Central memory CD8-positive, alpha-beta T cell (primary cell): Measurements from ENCODE around the gene PCGF3.

Source experiments
- ATAC-seq: fragments of 150-1000 bp; cut with Tn5 transposase; replicated peaks from 2 replicates; pipeline ENCODE4 v1.10.0; 2022; ENCODE audit warnings: mild to moderate bottlenecking, moderate FRiP score, moderate number of reproducible peaks; ENCODE audit not compliant: poor library complexity, severe bottlenecking; ENCODE audit errors: extremely low read depth
- DNase-seq, 2 donors: peaks; one replicate each; pipeline ENCODE4 v3.0.0; 2021; ENCODE audit warnings: low spot score in 2 of 2
- H3K27ac Mint-ChIP-seq: one replicate; pipeline ENCODE4 v1.8.0; 2022; ENCODE audit warnings: low read depth, mild to moderate bottlenecking, moderate library complexity, mixed read lengths
- H3K27me3 Mint-ChIP-seq: one replicate; pipeline ENCODE4 v1.8.0; 2022; ENCODE audit warnings: mixed read lengths
- H3K36me3 Mint-ChIP-seq: one replicate; pipeline ENCODE4 v1.8.0; 2022; ENCODE audit warnings: mild to moderate bottlenecking, moderate library complexity, mixed read lengths; ENCODE audit not compliant: insufficient read depth
- H3K4me1 Mint-ChIP-seq: one replicate; pipeline ENCODE4 v1.8.0; 2022; ENCODE audit warnings: mixed read lengths
- H3K4me3 Mint-ChIP-seq: one replicate; pipeline ENCODE4 v1.8.0; 2022; ENCODE audit warnings: mild to moderate bottlenecking, moderate library complexity, mixed read lengths
- H3K9me3 Mint-ChIP-seq: one replicate; pipeline ENCODE4 v1.8.0; 2022; ENCODE audit warnings: mixed read lengths

The PCGF3 gene

GRCh38 chr4:680928-681645 lies 24.5 kb upstream of the PCGF3 start:
- peak in 1 of 2 donors; percentile 35 for DNase-seq
- Mint-ChIP-seq H3K36me3 (peaks cover 1% of the 10 kb centered on the region), H3K27me3 (no peaks in the 10 kb centered on the region), H3K4me1 (no peaks in the 10 kb centered on the region), H3K27ac (peak overlapping the region; percentile 8), H3K4me3 (peak overlapping the region; percentile 57), H3K9me3 (no peaks in the 10 kb centered on the region)
- peak; percentile 49 for ATAC-seq

DNA sequence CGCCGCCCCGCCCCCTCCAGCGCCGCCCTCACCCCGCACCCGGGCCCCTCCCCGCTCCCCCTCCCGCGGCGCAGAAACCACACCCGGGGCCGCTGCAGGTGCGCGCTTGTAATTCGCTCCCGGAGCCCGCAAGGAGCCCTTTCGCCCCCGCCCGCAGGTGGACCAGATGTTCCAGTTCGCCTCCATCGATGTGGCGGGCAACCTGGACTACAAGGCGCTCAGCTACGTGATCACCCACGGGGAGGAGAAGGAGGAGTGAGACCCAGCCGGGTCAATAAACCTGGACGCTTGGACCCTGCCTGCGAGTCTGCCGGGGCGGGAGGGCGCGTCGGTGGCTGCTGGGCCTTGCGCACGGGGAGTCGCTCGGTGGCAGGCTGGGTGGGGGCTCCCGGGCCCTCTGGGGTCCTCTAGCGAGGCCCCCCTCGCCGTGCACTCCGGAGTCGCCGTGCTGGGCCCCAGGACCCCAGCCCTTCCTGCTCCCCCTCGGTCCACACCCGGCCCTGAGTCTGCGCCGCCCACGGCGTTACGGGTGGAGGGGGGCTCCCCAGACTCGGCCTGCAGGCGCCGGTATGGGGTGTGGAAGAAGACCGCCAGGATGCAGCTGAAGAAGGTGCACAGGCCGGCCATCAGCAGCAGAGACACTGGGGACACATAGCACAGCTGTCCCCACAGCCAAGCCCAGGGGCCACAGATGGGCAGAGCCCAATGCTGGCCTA lies 23.7 kb upstream of the PCGF3 start:
- Mint-ChIP-seq H3K9me3 (no peaks in the 10 kb centered on the region), H3K27me3 (no peaks in the 10 kb centered on the region), H3K36me3 (peaks cover 1% of the 10 kb centered on the region), H3K4me1 (no peaks in the 10 kb centered on the region), H3K4me3 (peak overlapping the region; percentile 57), H3K27ac (no peak overlapping the region)
- no peak for DNase-seq
- no peak for ATAC-seq

GRCh38 chr4:682490-683172 lies 23.0 kb upstream of the PCGF3 start:
- peaks cover 1% of the 10 kb centered on the region for H3K36me3 Mint-ChIP-seq
- H3K27ac Mint-ChIP-seq: no peak overlapping the region
- no peaks in the 10 kb centered on the region for H3K9me3 Mint-ChIP-seq
- H3K27me3 Mint-ChIP-seq: peaks cover 5% of the 10 kb centered on the region
- H3K4me1 Mint-ChIP-seq: no peaks in the 10 kb centered on the region
- DNase-seq (no peak), ATAC-seq (no peak)
- H3K4me3 Mint-ChIP-seq: peak overlapping the region; percentile 52

DNA sequence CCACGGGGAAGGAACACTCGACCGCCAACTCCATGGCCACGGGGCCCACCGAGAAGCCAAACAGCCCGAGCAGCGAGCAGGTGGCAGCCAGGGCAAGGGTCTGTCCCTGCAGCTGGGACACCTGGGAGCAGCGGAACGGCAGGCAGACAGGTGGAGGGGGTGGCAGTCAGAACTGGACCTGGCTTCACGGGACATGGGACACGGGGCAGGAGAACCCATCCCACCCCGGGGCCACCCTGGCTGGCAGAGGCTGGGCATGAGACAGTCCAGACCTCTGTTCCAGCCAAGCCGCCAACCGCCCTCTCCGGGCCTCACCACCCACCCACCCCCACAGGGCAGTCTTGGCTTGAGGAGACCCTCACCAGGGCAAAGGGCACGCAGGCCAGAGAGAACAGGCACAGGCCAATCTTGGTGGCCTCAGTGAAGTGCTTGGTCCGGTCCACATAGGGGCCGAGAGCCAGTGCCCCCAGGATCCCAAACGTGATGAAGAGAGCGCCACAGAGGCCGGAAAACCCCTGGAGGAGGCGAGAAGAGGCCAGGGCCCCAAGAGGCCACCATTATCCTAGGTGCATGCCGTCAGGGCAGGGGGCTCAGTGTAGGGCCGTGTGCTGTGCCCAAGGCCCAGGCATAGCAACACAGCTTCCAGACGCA lies 22.3 kb upstream of the PCGF3 start:
- ATAC-seq (no peak), DNase-seq (no peak)
- H3K4me1 Mint-ChIP-seq: no peaks in the 10 kb centered on the region
- no peak overlapping the region for H3K27ac Mint-ChIP-seq
- no peaks in the 10 kb centered on the region for H3K9me3 Mint-ChIP-seq
- H3K36me3 Mint-ChIP-seq: peaks cover 4% of the 10 kb centered on the region
- peaks cover 10% of the 10 kb centered on the region for H3K27me3 Mint-ChIP-seq
- no peak overlapping the region for H3K4me3 Mint-ChIP-seq

DNA sequence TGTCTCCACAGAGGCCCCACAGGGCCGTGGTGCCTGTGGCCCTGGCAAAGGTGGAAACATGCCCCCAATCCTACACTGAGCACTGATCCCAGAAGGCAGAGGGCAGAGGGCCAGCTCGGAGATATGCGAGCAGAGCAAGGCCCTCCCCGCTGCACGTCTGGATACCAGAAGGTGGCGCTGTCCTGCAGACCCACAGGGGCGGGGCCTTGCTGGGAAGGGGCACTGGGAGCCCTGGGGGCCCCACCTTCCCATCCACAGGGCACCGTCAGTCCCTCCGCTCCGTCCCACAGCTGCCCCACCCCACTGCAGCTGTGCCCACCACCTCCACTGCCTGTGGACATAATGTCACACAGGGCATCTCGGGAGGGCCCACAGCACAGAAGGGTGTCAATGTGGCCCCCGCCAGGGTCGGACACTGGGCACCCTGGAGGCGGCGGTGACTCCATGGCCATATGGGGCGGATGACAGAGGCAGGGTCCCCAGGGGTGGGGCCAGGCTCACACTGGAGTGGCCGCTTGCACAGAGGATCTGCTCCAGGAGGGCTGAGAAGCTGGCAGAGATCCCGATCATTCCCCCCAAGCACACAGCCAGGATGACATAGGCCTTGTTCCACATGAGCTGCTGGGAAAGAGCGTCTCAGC lies 21.5 kb upstream of the PCGF3 start:
- DNase-seq (no peak), ATAC-seq (no peak)
- H3K27ac Mint-ChIP-seq: no peak overlapping the region
- no peaks in the 10 kb centered on the region for H3K4me1 Mint-ChIP-seq
- peaks cover 4% of the 10 kb centered on the region for H3K36me3 Mint-ChIP-seq
- no peak overlapping the region for H3K4me3 Mint-ChIP-seq
- peaks cover 10% of the 10 kb centered on the region for H3K27me3 Mint-ChIP-seq
- no peaks in the 10 kb centered on the region for H3K9me3 Mint-ChIP-seq

DNA sequence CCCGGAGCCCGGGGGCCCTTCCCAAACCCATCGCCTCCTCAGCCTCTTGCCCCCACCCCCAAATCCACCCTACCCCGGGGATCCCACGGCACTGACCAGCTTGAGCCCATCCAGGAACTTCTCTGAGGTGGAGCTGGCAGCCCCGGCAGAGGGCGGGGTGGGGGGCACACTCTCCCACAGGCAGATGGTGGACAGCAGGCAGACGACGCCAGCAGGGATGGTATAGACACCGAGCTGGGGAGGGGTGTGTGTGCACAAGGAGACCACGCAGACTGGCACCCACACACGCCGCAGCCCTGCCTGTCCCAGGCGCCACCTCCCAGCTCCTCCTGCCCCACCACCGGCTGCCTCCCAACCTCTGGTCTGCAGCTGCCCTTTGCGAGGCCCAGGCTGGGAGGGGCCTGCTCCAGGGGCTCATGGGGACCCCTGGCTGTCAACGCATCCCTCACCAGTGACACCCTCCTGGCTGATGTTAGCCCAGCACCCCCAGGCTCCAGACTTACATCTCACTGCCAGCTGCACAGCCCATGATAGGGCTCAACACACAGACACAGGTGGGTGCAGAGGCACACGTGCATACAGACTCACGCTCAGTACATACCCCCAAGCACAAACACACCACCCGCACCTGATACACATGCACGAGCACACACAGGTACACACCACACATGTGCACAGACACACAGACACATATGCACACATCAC lies 20.9 kb upstream of the PCGF3 start:
- Mint-ChIP-seq H3K4me1 (no peaks in the 10 kb centered on the region), H3K9me3 (no peaks in the 10 kb centered on the region), H3K36me3 (peaks cover 4% of the 10 kb centered on the region), H3K27me3 (peaks cover 10% of the 10 kb centered on the region), H3K4me3 (no peak overlapping the region), H3K27ac (no peak overlapping the region)
- ATAC-seq (no peak), DNase-seq (no peak)

GRCh38 chr4:685679-686412 lies 19.8 kb upstream of the PCGF3 start:
- ATAC-seq (no peak), DNase-seq (no peak)
- H3K27me3 Mint-ChIP-seq: peaks cover 10% of the 10 kb centered on the region
- H3K36me3 Mint-ChIP-seq: peaks cover 4% of the 10 kb centered on the region
- no peaks in the 10 kb centered on the region for H3K4me1 Mint-ChIP-seq
- H3K9me3 Mint-ChIP-seq: no peaks in the 10 kb centered on the region
- no peak overlapping the region for H3K4me3 Mint-ChIP-seq
- H3K27ac Mint-ChIP-seq: no peak overlapping the region

DNA sequence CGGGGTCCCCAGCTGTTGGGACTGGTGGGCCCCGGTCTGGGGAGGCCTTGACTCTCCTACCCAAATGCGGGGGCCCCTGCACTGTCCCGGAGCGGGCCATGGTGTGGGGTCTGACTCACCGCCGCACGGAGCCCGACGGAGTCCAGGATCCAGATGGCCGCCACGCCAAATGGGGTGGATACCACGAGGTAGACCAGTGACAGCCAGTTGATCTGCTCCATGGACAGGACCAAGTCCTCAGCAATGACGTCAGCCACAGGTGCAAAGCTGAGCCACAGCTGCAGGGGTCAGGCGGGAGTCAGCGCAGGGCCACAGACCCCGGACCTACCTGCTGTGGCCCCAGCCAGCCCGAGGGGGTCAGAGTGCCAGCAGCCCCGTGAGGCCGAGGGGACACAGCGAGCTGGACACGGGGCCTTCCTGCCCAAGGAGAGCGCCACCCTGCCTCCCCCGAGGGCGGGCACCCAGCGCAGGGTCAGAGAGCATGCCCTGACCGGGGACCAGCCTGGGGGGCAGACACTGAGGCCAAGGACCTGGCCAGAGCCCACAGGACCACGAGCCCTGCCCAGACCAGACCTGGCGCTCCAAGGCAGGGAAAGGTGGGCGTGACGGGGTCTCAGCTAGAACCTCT lies 19.1 kb upstream of the PCGF3 start:
- H3K27me3 Mint-ChIP-seq: peaks cover 10% of the 10 kb centered on the region
- no peak overlapping the region for H3K27ac Mint-ChIP-seq
- no peaks in the 10 kb centered on the region for H3K9me3 Mint-ChIP-seq
- no peak overlapping the region for H3K4me3 Mint-ChIP-seq
- no peak for ATAC-seq
- no peaks in the 10 kb centered on the region for H3K4me1 Mint-ChIP-seq
- H3K36me3 Mint-ChIP-seq: peaks cover 4% of the 10 kb centered on the region
- DNase-seq: no peak

GRCh38 chr4:687048-687970 lies 18.3 kb upstream of the PCGF3 start:
- no peak overlapping the region for H3K4me3 Mint-ChIP-seq
- peaks cover 4% of the 10 kb centered on the region for H3K36me3 Mint-ChIP-seq
- no peak overlapping the region for H3K27ac Mint-ChIP-seq
- H3K27me3 Mint-ChIP-seq: peaks cover 10% of the 10 kb centered on the region
- ATAC-seq (no peak), DNase-seq (no peak)
- no peaks in the 10 kb centered on the region for H3K4me1 Mint-ChIP-seq
- H3K9me3 Mint-ChIP-seq: no peaks in the 10 kb centered on the region

DNA sequence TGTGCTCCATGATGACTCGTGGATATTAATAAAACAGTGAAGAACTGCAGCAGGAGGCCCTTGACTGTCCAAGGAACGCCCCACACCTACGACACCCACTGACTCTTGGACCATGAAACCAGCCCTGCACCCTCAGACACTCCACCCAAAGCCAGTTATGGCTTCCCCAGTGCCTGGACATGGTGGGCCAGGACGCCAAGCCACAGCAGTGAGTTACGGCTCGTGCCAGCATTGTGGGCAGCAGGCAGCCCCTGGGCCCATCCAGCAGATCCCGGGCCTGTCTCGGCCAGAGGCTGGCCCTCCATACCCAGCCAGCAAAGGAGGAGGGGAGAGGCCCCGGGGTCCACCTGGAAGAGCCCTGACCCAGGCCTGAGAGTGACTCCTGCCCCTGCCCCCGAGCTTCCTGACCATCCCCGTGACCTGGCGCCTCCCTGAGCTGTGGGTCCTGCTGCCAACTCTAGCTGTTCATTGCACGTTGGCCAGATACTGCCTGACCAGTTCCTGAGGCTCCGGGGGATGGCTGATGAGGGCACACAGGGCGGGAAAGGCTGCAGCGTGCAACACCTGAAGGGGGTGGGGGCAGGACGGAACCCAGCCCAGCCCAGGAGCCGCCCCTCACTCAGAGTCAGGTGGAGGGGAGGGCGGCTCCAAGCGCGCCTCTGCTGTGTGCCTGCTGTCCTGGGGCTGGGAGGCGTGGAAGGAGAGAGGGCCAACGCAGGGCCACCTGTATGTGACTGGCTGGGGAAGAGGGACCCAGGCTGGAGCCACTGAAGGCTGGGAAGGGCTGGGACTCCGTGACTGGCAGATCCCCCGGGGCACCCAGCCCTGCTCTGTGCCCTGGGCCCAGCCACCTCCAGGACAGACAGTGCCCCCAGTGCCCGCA lies 17.4 kb upstream of the PCGF3 start:
- no peaks in the 10 kb centered on the region for H3K9me3 Mint-ChIP-seq
- ATAC-seq (no peak), DNase-seq (no peak)
- H3K27me3 Mint-ChIP-seq: peaks cover 10% of the 10 kb centered on the region
- no peak overlapping the region for H3K4me3 Mint-ChIP-seq
- peaks cover 3% of the 10 kb centered on the region for H3K36me3 Mint-ChIP-seq
- H3K4me1 Mint-ChIP-seq: no peaks in the 10 kb centered on the region
- no peak overlapping the region for H3K27ac Mint-ChIP-seq
